Measurements from ENCODE around the gene TTLL7. TPM values are rescaled to one million over a fixed set of nuclear protein-coding genes. Genes with fewer than 3 reads are reported as not detected.

The TTLL7 gene
- total RNA-seq, 1 donor from 2014 or later: not detected

GRCh38 chr1:83928396-83928795 lies 70.5 kb downstream of the TTLL7 start:
- ATAC-seq (ENCODE audit: low read depth) (no peak), DNase-seq (no peak)
- Mint-ChIP-seq H3K27ac (no peak overlapping the region), H3K36me3 (ENCODE audit: low read depth) (no peaks in the 10 kb centered on the region), H3K27me3 (peaks cover 3% of the 10 kb centered on the region), H3K4me3 (no peak overlapping the region), H3K4me1 (no peaks in the 10 kb centered on the region), H3K9me3 (no peaks in the 10 kb centered on the region)
- CTCF ChIA-PET: interaction anchor here (0.7 to 6.0 kb wide), 4 partner anchors 194 to 846 kb away, joined by 3 to 46 read pairs (median 4); no protein-coding TSS in a partner anchor
- intact Hi-C loops (cut with micrococcal nuclease): no loop called here
- POLR2A ChIA-PET: no interaction called here
- TF ChIP-seq CTCF (IDR thresholded peaks at IDR 0.05): no peak

- CTCF ChIA-PET: interaction anchor here (1.0 to 1.5 kb wide), 2 partner anchors 195 to 844 kb away, joined by 3 to 6 read pairs; no protein-coding TSS in a partner anchor
- TF ChIP-seq CTCF (IDR thresholded peaks at IDR 0.05): no peak
- Mint-ChIP-seq H3K9me3 (no peaks in the 10 kb centered on the region), H3K36me3 (ENCODE audit: low read depth) (no peaks in the 10 kb centered on the region), H3K4me3 (no peak overlapping the region), H3K27ac (no peak overlapping the region), H3K4me1 (no peaks in the 10 kb centered on the region), H3K27me3 (peaks cover 3% of the 10 kb centered on the region)
- intact Hi-C loops (cut with micrococcal nuclease): no loop called here
- ATAC-seq (ENCODE audit: low read depth) (no peak), DNase-seq (no peak)
- POLR2A ChIA-PET: no interaction called here
Observed at GRCh38 chr1:83927701-83928100, 71.2 kb downstream of the TTLL7 start.

GRCh38 chr1:83927061-83927460 lies 71.9 kb downstream of the TTLL7 start:
- Mint-ChIP-seq H3K27ac (no peak overlapping the region), H3K4me3 (no peak overlapping the region), H3K36me3 (ENCODE audit: low read depth) (no peaks in the 10 kb centered on the region), H3K4me1 (no peaks in the 10 kb centered on the region), H3K9me3 (no peaks in the 10 kb centered on the region), H3K27me3 (peaks cover 3% of the 10 kb centered on the region)
- TF ChIP-seq CTCF (IDR thresholded peaks at IDR 0.05): no peak
- ChIA-PET CTCF (interaction anchor here (1.5 kb wide), 1 partner anchor 845 kb away, joined by 6 read pairs; no protein-coding TSS in a partner anchor), POLR2A (no interaction called here)
- no peak for ATAC-seq (ENCODE audit: low read depth)
- intact Hi-C loops (cut with micrococcal nuclease): no loop called here
- DNase-seq: no peak

DNA sequence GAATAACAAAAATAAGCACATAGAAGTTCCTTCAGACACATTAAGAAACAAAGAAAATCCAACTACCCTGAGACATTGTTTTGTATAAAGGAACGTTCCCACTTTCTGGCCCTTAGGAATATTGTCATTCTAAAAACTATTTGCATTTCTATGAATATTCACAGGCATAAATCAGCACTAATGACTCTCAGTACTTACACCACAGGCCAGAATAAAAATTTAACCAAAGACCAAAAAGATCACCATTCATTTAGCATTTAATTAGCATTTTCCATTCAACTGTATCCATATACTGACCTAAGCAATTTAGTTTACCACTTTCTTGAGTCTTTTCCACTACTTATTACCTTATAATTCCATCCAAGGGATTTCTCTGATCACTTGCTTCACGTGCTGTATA lies 75.4 kb downstream of the TTLL7 start:
- intact Hi-C loops (cut with micrococcal nuclease): no loop called here
- H3K27me3 Mint-ChIP-seq: peaks cover 7% of the 10 kb centered on the region
- H3K4me1 Mint-ChIP-seq: no peaks in the 10 kb centered on the region
- ATAC-seq (ENCODE audit: low read depth) (no peak), DNase-seq (no peak)
- H3K27ac Mint-ChIP-seq: no peak overlapping the region
- no peaks in the 10 kb centered on the region for H3K36me3 Mint-ChIP-seq (ENCODE audit: low read depth)
- H3K4me3 Mint-ChIP-seq: no peak overlapping the region
- no peak for TF ChIP-seq CTCF (IDR thresholded peaks at IDR 0.05)
- no peaks in the 10 kb centered on the region for H3K9me3 Mint-ChIP-seq
- POLR2A ChIA-PET: no interaction called here
- CTCF ChIA-PET: no interaction called here

GRCh38 chr1:83922431-83922830 lies 76.5 kb downstream of the TTLL7 start:
- ATAC-seq (ENCODE audit: low read depth): no peak
- no peak for DNase-seq
- TF ChIP-seq CTCF (IDR thresholded peaks at IDR 0.05): no peak
- ChIA-PET CTCF (no interaction called here), POLR2A (no interaction called here)
- intact Hi-C loops (cut with micrococcal nuclease): no loop called here
- peaks cover 7% of the 10 kb centered on the region for H3K27me3 Mint-ChIP-seq
- no peaks in the 10 kb centered on the region for H3K4me1 Mint-ChIP-seq
- no peak overlapping the region for H3K4me3 Mint-ChIP-seq
- no peak overlapping the region for H3K27ac Mint-ChIP-seq
- H3K9me3 Mint-ChIP-seq: no peaks in the 10 kb centered on the region
- H3K36me3 Mint-ChIP-seq (ENCODE audit: low read depth): no peaks in the 10 kb centered on the region

All from activated B cell treated with CpG ODN at 0.5 μM for 24 hours (primary cell).